Medulla oblongata (tissue), 1 donor: ENCODE results near the gene GCDH.
"Not testable (repeated sequence)": the region's sequence is repeated elsewhere in the genome, so short reads cannot be mapped to it uniquely, and the experiment has no call there.

ENCODE experiments used
- DNase-seq: peaks from one replicate; pipeline ENCODE4 v3.0.0-alpha.2; 2015; ENCODE audit errors: extremely low spot score

Gene GCDH

GRCh38 chr19:12890787-12891552, at the start of gene GCDH:
TSS of gene GCDH (plus strand) at chr19:12891160. CDS start at chr19:12891305, 145 bp downstream.
- DNase-seq: peak; percentile 100

- DNase-seq: no peak
Observed at GRCh38 chr19:12842511-12842910, 48.4 kb upstream of the GCDH start.

GRCh38 chr19:12843328-12843727, 47.6 kb upstream of the GCDH start:
- no peak for DNase-seq

GRCh38 chr19:12843999-12844732, 46.8 kb upstream of the GCDH start:
- DNase-seq: no peak

GRCh38 chr19:12846613-12847012, 44.3 kb upstream of the GCDH start:
- DNase-seq: not testable (repeated sequence)

- peak; percentile 82 for DNase-seq
Observed at GRCh38 chr19:12847159-12848139, 43.5 kb upstream of the GCDH start.

GRCh38 chr19:12856653-12857052, 34.3 kb upstream of the GCDH start:
- DNase-seq: no peak

- no peak for DNase-seq
Observed at GRCh38 chr19:12858041-12858928, 32.7 kb upstream of the GCDH start.

GRCh38 chr19:12859546-12859945, 31.4 kb upstream of the GCDH start:
- DNase-seq: no peak

GRCh38 chr19:12864143-12864542, 26.8 kb upstream of the GCDH start:
- no peak for DNase-seq

- no peak for DNase-seq
Observed at GRCh38 chr19:12864721-12865715, 25.9 kb upstream of the GCDH start.

GRCh38 chr19:12865746-12866415, 25.1 kb upstream of the GCDH start:
- DNase-seq: no peak

GRCh38 chr19:12866416-12867119, 24.4 kb upstream of the GCDH start:
- no peak for DNase-seq

GRCh38 chr19:12867120-12868099, 23.6 kb upstream of the GCDH start:
- peak; percentile 41 for DNase-seq

GRCh38 chr19:12868540-12869112, 22.3 kb upstream of the GCDH start:
- no peak for DNase-seq

- no peak for DNase-seq
Observed at GRCh38 chr19:12871681-12872080, 19.3 kb upstream of the GCDH start.

GRCh38 chr19:12872255-12872654, 18.7 kb upstream of the GCDH start:
- DNase-seq: no peak
